C4-2B (cell line): ENCODE results near the gene LHX2.

ENCODE experiments used
- CTCF ChIP-seq: fragments of 450-650 bp; conservative IDR thresholded peaks from 2 replicates; pipeline ENCODE4 v1.5.1; 2017; ENCODE audit warnings: mild to moderate bottlenecking
- ZFX ChIP-seq: fragments of 450-650 bp; IDR thresholded peaks from 2 replicates; pipeline ENCODE4 v1.6.1; 2017

GRCh38 chr9:123964761-123965160, 46.8 kb upstream of the LHX2 start:
- TF ChIP-seq CTCF (no peak), ZFX (no peak)
